Right ventricle myocardium superior (tissue), 1 donor: ENCODE measurements around the gene SCYGR1. TPM values are rescaled to one million over a fixed set of nuclear protein-coding genes. Genes with fewer than 3 reads are reported as not detected.
"Not testable (repeated sequence)": the region's sequence is repeated elsewhere in the genome, so short reads cannot be mapped to it uniquely, and the experiment has no call there.

ENCODE experiments used
- ATAC-seq: fragments of 200-7000 bp; cut with Tn5 transposase; one replicate; pipeline ENCODE4 v1.9.1; 2020; ENCODE audit warnings: mild to moderate bottlenecking; ENCODE audit not compliant: poor library complexity
- DNase-seq: peaks from one replicate; pipeline ENCODE4 v3.0.0-alpha.2; 2020
- intact Hi-C: fragments of 100-400 bp; cut with DNase I; formaldehyde crosslinking; loops from one replicate; pipeline ENCODE4 v1.11.2; 2022
- long read RNA-seq: library from polyadenylated mRNA; unstranded; transcript quantifications from one replicate; pipeline ENCODE4 v2.0.0, GENCODE V29; 2021
- total RNA-seq: library from RNA; stranded (reverse); fragmentation: NEBNext Ultra II Directional; extraction: Animal tissue kit (Norgen Biotek cat#: 25700); gene quantifications from one replicate; pipeline ENCODE4 v1.2.1, GENCODE V29; 2021
- donor health status: DM: no; HTN: yes; CAD: no; lungs with severe emphysema.

SCYGR1 gene
- total RNA-seq: not detected
- long read RNA-seq: 0 reads

GRCh38 chr2:227387583-227387982 lies at the start of gene SCYGR1:
TSS of gene SCYGR1 (minus strand) at chr2:227387949. CDS start at chr2:227387949, 0 bp downstream.
- not testable (repeated sequence) for DNase-seq, ATAC-seq

GRCh38 chr2:227436436-227437174 lies 48.9 kb upstream of the SCYGR1 start:
- ATAC-seq (peak; percentile 39), DNase-seq (no peak)
- intact Hi-C loops: no loop called here

More at GRCh38 chr2:227387583-227387982, at the start of gene SCYGR1:
- intact Hi-C loops: not testable (repeated sequence)

- no peak for ATAC-seq
- no peak for DNase-seq
- intact Hi-C loops: no loop called here
These were observed 45.4 kb upstream of the SCYGR1 start for GRCh38 chr2:227433171-227433570.

GRCh38 chr2:227430639-227431038 lies 42.9 kb upstream of the SCYGR1 start:
- intact Hi-C loops: no loop called here
- DNase-seq (no peak), ATAC-seq (no peak)

- intact Hi-C loops: no loop called here
- DNase-seq (no peak), ATAC-seq (no peak)
These were observed 41.1 kb upstream of the SCYGR1 start for GRCh38 chr2:227428731-227429285.

GRCh38 chr2:227423656-227424499 lies 36.1 kb upstream of the SCYGR1 start:
- no peak for DNase-seq
- intact Hi-C loops: no loop called here
- no peak for ATAC-seq

GRCh38 chr2:227420087-227421052 lies 32.6 kb upstream of the SCYGR1 start:
- ATAC-seq: no peak
- DNase-seq: no peak
- intact Hi-C loops: no loop called here

GRCh38 chr2:227416701-227417100 lies 29.0 kb upstream of the SCYGR1 start:
- intact Hi-C loops: no loop called here
- ATAC-seq (peak; percentile 43), DNase-seq (no peak)

GRCh38 chr2:227415538-227416424 lies 28.0 kb upstream of the SCYGR1 start:
- DNase-seq: peak; percentile 74

GRCh38 chr2:227414846-227415245 lies 27.1 kb upstream of the SCYGR1 start:
- no peak for DNase-seq
- no peak for ATAC-seq
- intact Hi-C loops: no loop called here

More at GRCh38 chr2:227415538-227416424, 28.0 kb upstream of the SCYGR1 start:
- peak; percentile 89 for ATAC-seq
- intact Hi-C loops: no loop called here

GRCh38 chr2:227413371-227413770 lies 25.6 kb upstream of the SCYGR1 start:
- intact Hi-C loops: no loop called here
- no peak for DNase-seq
- ATAC-seq: no peak

GRCh38 chr2:227412877-227413276 lies 25.1 kb upstream of the SCYGR1 start:
- intact Hi-C loops: no loop called here
- DNase-seq: no peak

GRCh38 chr2:227411990-227412350 lies 24.2 kb upstream of the SCYGR1 start:
- DNase-seq (no peak), ATAC-seq (no peak)
- intact Hi-C loops: no loop called here

More at GRCh38 chr2:227412877-227413276, 25.1 kb upstream of the SCYGR1 start:
- no peak for ATAC-seq

GRCh38 chr2:227411320-227411989 lies 23.7 kb upstream of the SCYGR1 start:
- DNase-seq (no peak), ATAC-seq (no peak)
- intact Hi-C loops: no loop called here

GRCh38 chr2:227410191-227410590 lies 22.4 kb upstream of the SCYGR1 start:
- intact Hi-C loops: no loop called here
- ATAC-seq: no peak
- DNase-seq: no peak

GRCh38 chr2:227407591-227408151 lies 19.9 kb upstream of the SCYGR1 start:
- ATAC-seq (peak; percentile 57), DNase-seq (peak; percentile 84)
- intact Hi-C loops: loop anchor here (5.0 kb wide), 1 partner anchor 360 kb away; no protein-coding TSS in a partner anchor
